Ovary (tissue), 9 donors: ENCODE measurements around the gene C1QC. TPM values are rescaled to one million over a fixed set of nuclear protein-coding genes. Genes with fewer than 3 reads are reported as not detected.

Experiments used
- DNase-seq, 5 donors: peaks; one replicate each; pipeline ENCODE4 v3.0.0-alpha.2; 2019 to 2020
- H3K27ac ChIP-seq, 2 donors: fragments of 200-600 bp; one replicate each; pipeline versions ENCODE4 v1.5.1 to v1.8.0; 2019 to 2022
- H3K27me3 ChIP-seq: fragments of 200-600 bp; one replicate; pipeline ENCODE4 v1.8.0; 2022
- H3K36me3 ChIP-seq: fragments of 200-600 bp; sonication (generic); one replicate; pipeline ENCODE4 v1.5.1; 2019
- H3K4me1 ChIP-seq: one replicate; pipeline ENCODE4 v1.8.1; 2013; ENCODE audit warnings: mild to moderate bottlenecking, moderate library complexity; ENCODE audit not compliant: insufficient read depth
- H3K4me3 ChIP-seq: fragments of 200-600 bp; sonication (generic); one replicate; pipeline ENCODE4 v1.5.1; 2017
- H3K9me3 ChIP-seq, 2 donors: fragments of 200-600 bp in 1 of 2; sonication (generic) in 1 of 2; one replicate each; pipeline versions ENCODE4 v1.5.1 to v1.8.1; 2013 to 2019; ENCODE audit warnings: mild to moderate bottlenecking in 1 of 2, moderate library complexity in 1 of 2
- CTCF ChIP-seq, 3 donors: fragments of 450-650 bp in 2 of 3; fragments of 200-600 bp in 1 of 3; IDR thresholded peaks; one replicate each; pipeline versions ENCODE4 v1.5.1 to v1.8.0; 2016 to 2022; ENCODE audit warnings: antibody characterized with exemption in 3 of 3, mild to moderate bottlenecking in 1 of 3
- EP300 ChIP-seq: sonication (generic); formaldehyde crosslinking; IDR thresholded peaks from one replicate; pipeline ENCODE4 v1.6.1; 2017; ENCODE audit warnings: antibody characterized with exemption
- POLR2A ChIP-seq: fragments of 450-650 bp; IDR thresholded peaks from one replicate; pipeline ENCODE4 v1.6.1; 2017; ENCODE audit warnings: antibody characterized with exemption, mild to moderate bottlenecking, moderate library complexity
- WGBS, 3 donors: extraction: QIAGEN DNeasy Blood & Tissue Kit in 1 of 3; methylation state at CpG; one replicate each; pipeline versions ENCODE4 v1.1.5 to v1.1.7; 2013 to 2017; 5-methylcytosine and 5-hydroxymethylcytosine counted together
- intact Hi-C, 4 donors: fragments of 100-400 bp; cut with DNase I; formaldehyde crosslinking; loops; one replicate each; pipeline versions ENCODE4 v1.11.0 to v1.15.1; 2022 to 2023
- polyA plus RNA-seq, 2 donors: library from polyadenylated mRNA; stranded (reverse); fragments of 200-250 nt in 1 of 2; fragments of 350-450 nt in 1 of 2; fragmentation: Illumina TruSeq in 1 of 2; extraction: RNeasy Lipid Tissue Mini Kit (QIAGEN cat#74804) in 1 of 2; gene quantifications; one replicate each; pipeline ENCODE4 v1.2.3, GENCODE V29; 2013 to 2014
- total RNA-seq, 7 donors: library from RNA; depleted of rRNA in 2 of 7; stranded (reverse); fragments of >200 nt in 2 of 7; fragmentation: NEBNext Ultra II Directional in 3 of 7; extraction: Animal tissue kit (Norgen Biotek cat#: 25700) in 3 of 7; gene quantifications; one replicate each; pipeline versions ENCODE4 v1.1.0 to v1.2.4, GENCODE V29; 2016 to 2023
- donor health status: DM: no; HTN: no; CAD: no; lungs with moderate emphysema.
- donor health status: DM: no; HTN: no; CAD: no.
- donor health status: Bipolar disorder and iron deficiency.
- donor health status: DM: yes; HTN: yes; CAD: no.
- donor health status: DM: no; HTN: no; CAD: no.
- donor health status: DM: yes; HTN: yes; CAD: no.

C1QC gene
- total and polyA plus RNA-seq, 9 donors = 30.2 to 136 (median 51.1) TPM

- 74 to 84% (median 74%) methylated on average over 8 of the region's 8 CpGs for WGBS, 3 donors
- Histone ChIP-seq H3K27me3 (no peaks in the 10 kb centered on the region), H3K4me3 (no peak overlapping the region), H3K9me3 (no peaks in the 10 kb centered on the region), H3K4me1 (no peaks in the 10 kb centered on the region), H3K27ac (no peak overlapping the region), H3K36me3 (no peaks in the 10 kb centered on the region)
- intact Hi-C loops = no loop called here
- no peak for DNase-seq
- TF ChIP-seq POLR2A = no peak
- no peak for TF ChIP-seq CTCF (IDR thresholded peaks at IDR 0.05)
- TF ChIP-seq EP300 = no peak
Observed at GRCh38 chr1:22597996-22598395, 45.4 kb upstream of the C1QC start.

GRCh38 chr1:22598736-22599135, 44.7 kb upstream of the C1QC start:
- H3K27ac ChIP-seq = no peak overlapping the region
- H3K36me3 ChIP-seq = no peaks in the 10 kb centered on the region
- no peaks in the 10 kb centered on the region for H3K4me1 ChIP-seq
- H3K9me3 ChIP-seq = no peaks in the 10 kb centered on the region
- no peak overlapping the region for H3K4me3 ChIP-seq
- no peak for DNase-seq
- intact Hi-C loops = no loop called here
- TF ChIP-seq POLR2A (no peak), EP300 (no peak), CTCF (IDR thresholded peaks at IDR 0.05) (no peak)
- H3K27me3 ChIP-seq = no peaks in the 10 kb centered on the region
- WGBS, 3 donors = 67 to 74% (median 71%) methylated on average over 22 to 24 of the region's 24 CpGs

DNA sequence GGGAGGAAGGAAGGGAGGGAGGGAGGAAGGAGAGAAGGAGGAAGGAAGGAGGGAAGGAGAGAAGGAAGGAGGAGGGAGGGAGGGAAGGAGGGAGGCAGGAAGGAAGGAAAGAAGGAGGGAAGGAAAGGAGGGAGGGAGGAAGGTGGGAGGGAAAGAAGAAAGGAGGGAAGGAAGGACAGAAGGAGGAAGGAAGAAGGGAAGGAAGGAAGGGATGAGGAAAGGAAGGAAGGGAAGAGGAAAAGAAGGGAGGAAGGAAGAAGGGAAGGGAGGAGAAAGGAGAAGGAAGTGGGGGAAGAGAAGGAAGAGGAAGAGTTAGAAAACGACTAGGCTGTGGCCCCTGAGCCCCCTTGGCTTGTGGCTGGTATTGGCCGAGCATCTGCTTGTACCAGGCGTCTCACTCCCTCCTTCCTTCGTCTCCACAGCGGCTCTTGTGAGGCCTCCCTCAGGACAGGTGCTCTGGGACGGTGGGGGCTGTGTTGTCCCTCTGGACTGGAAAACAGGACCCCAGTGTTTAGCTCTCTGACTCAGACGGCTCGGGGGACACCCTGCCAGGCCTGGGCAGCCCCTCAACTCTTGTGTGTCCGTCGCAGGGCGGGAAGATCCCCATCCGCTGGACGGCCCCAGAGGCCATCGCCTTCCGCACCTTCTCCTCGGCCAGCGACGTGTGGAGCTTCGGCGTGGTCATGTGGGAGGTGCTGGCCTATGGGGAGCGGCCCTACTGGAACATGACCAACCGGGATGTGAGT, 43.2 kb upstream of the C1QC start:
- H3K4me3 ChIP-seq = no peak overlapping the region
- no peaks in the 10 kb centered on the region for H3K36me3 ChIP-seq
- WGBS, 3 donors = 42 to 48% (median 44%) methylated on average over 22 of the region's 22 CpGs
- no peaks in the 10 kb centered on the region for H3K27me3 ChIP-seq
- no peaks in the 10 kb centered on the region for H3K4me1 ChIP-seq
- no peak overlapping the region for H3K27ac ChIP-seq
- TF ChIP-seq CTCF (IDR thresholded peaks at IDR 0.05) (no peak), EP300 (no peak), POLR2A (no peak)
- intact Hi-C loops = no loop called here
- no peak for DNase-seq
- H3K9me3 ChIP-seq = no peaks in the 10 kb centered on the region

DNA sequence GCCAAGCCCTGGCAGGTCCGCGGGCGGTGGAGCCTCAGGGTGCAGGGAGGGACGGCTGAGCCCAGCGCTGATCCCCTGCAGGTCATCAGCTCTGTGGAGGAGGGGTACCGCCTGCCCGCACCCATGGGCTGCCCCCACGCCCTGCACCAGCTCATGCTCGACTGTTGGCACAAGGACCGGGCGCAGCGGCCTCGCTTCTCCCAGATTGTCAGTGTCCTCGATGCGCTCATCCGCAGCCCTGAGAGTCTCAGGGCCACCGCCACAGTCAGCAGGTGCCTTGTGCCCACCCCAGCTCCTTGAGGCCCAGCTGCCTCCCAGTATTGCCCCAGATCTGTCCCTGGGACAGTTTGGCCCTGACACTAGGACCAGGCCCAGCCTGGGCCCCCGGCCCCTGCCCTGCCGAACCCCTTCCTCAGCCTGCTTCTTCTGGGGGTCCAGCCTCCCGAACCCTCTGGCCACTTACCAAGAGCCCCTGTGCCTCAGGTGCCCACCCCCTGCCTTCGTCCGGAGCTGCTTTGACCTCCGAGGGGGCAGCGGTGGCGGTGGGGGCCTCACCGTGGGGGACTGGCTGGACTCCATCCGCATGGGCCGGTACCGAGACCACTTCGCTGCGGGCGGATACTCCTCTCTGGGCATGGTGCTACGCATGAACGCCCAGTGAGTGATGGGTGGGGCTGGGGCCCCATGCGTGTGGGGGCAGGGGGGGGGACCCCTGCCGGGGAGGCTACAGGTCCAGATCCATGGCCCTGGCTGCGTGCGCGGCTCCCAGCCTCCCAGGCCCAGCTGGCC, 42.4 kb upstream of the C1QC start:
- 74 to 87% (median 78%) methylated on average over 33 to 39 of the region's 39 CpGs for WGBS, 3 donors

More for the DNA sequence above, 42.4 kb upstream of the C1QC start:
- DNase-seq = no peak
- H3K9me3 ChIP-seq = no peaks in the 10 kb centered on the region
- no peaks in the 10 kb centered on the region for H3K4me1 ChIP-seq
- H3K27me3 ChIP-seq = no peaks in the 10 kb centered on the region
- intact Hi-C loops = no loop called here
- TF ChIP-seq POLR2A = no peak
- TF ChIP-seq EP300 = no peak
- no peak for TF ChIP-seq CTCF (IDR thresholded peaks at IDR 0.05)
- H3K27ac ChIP-seq = no peak overlapping the region
- H3K4me3 ChIP-seq = no peak overlapping the region
- no peaks in the 10 kb centered on the region for H3K36me3 ChIP-seq
